ENCODE data around the gene MRPL16.
"Not testable (repeated sequence)": the region's sequence is repeated elsewhere in the genome, so short reads cannot be mapped to it uniquely, and the experiment has no call there.

MRPL16 gene

GRCh38 chr11:59822989-59823566 lies 12.5 kb upstream of the MRPL16 start:
- peak; percentile 38 to 75 for DNase-seq (ENCODE audit: low read depth in 1 of 2, low spot score in 1 of 2)
- Histone ChIP-seq H3K27ac (replicated peaks) (no peak overlapping the region), H3K4me3 (replicated peaks; ENCODE audit: insufficient read depth, low read length) (no peak overlapping the region), H3K27me3 (ENCODE audit: insufficient read depth, poor library complexity, severe bottlenecking) (no peaks in the 10 kb centered on the region)
- TF ChIP-seq CTCF (IDR thresholded peaks at IDR 0.05; ENCODE audit: insufficient read depth, low read length) (peak; percentile 38), REST (IDR thresholded peaks at IDR 0.05; ENCODE audit: insufficient replicate concordance, low read depth) (no peak)

- Histone ChIP-seq H3K4me3 (replicated peaks; ENCODE audit: insufficient read depth, low read length) (no peak overlapping the region), H3K27me3 (ENCODE audit: insufficient read depth, poor library complexity, severe bottlenecking) (no peaks in the 10 kb centered on the region), H3K27ac (replicated peaks) (peak overlapping the region; percentile 10; the same call in 1 of the 2 replicates)
- no peak for TF ChIP-seq REST (IDR thresholded peaks at IDR 0.05; ENCODE audit: insufficient replicate concordance, low read depth)
- peak; percentile 74; the same call in 1 of the 2 replicates for TF ChIP-seq SPI1 (IDR thresholded peaks at IDR 0.05; ENCODE audit: borderline replicate concordance, low read depth)
- no peak for TF ChIP-seq GABPA (IDR thresholded peaks at IDR 0.05; ENCODE audit: low read depth)
- no peak for TF ChIP-seq CTCF (IDR thresholded peaks at IDR 0.05; ENCODE audit: insufficient read depth, low read length)
- no peak for TF ChIP-seq POLR2AphosphoS5 (IDR thresholded peaks at IDR 0.05; ENCODE audit: low read depth)
- DNase-seq (ENCODE audit: low read depth in 1 of 2, low spot score in 1 of 2) = peak in 1 of 2 experiments; percentile 14
Observed at GRCh38 chr11:59818572-59818971, 8.0 kb upstream of the MRPL16 start.

GRCh38 chr11:59816434-59816833 lies 5.9 kb upstream of the MRPL16 start:
- not testable (repeated sequence) for H3K27ac ChIP-seq (replicated peaks); H3K4me3 ChIP-seq (replicated peaks; ENCODE audit: insufficient read depth, low read length); DNase-seq (ENCODE audit: low read depth in 1 of 2, low spot score in 1 of 2); H3K27me3 ChIP-seq (ENCODE audit: insufficient read depth, poor library complexity, severe bottlenecking)

- no peak overlapping the region for H3K4me3 ChIP-seq (replicated peaks; ENCODE audit: insufficient read depth, low read length)
Observed at GRCh38 chr11:59815754-59816153, 5.2 kb upstream of the MRPL16 start.

More at GRCh38 chr11:59815754-59816153, 5.2 kb upstream of the MRPL16 start:
- no peak for DNase-seq (ENCODE audit: low read depth in 1 of 2, low spot score in 1 of 2)
- no peak for TF ChIP-seq GABPA (IDR thresholded peaks at IDR 0.05; ENCODE audit: low read depth)
- TF ChIP-seq SPI1 (IDR thresholded peaks at IDR 0.05; ENCODE audit: borderline replicate concordance, low read depth) = no peak
- TF ChIP-seq CTCF (IDR thresholded peaks at IDR 0.05; ENCODE audit: insufficient read depth, low read length) = no peak
- no peak for TF ChIP-seq REST (IDR thresholded peaks at IDR 0.05; ENCODE audit: insufficient replicate concordance, low read depth)
- no peak for TF ChIP-seq POLR2AphosphoS5 (IDR thresholded peaks at IDR 0.05; ENCODE audit: low read depth)
- no peak overlapping the region for H3K27ac ChIP-seq (replicated peaks)
- no peaks in the 10 kb centered on the region for H3K27me3 ChIP-seq (ENCODE audit: insufficient read depth, poor library complexity, severe bottlenecking)

All from HL-60 (cell line).